Thyroid gland (tissue), 4 donors: ENCODE data around the gene ARHGEF4.

Source experiments
- CTCF ChIP-seq, 6 experiments: fragments of 200-600 bp in 3 of 6; fragments of 450-650 bp in 3 of 6; sonication (generic) in 3 of 6; IDR thresholded peaks; one replicate each; pipeline ENCODE4 v1.5.1; 2016 to 2019; ENCODE audit warnings: antibody characterized with exemption in 6 of 6, mild to moderate bottlenecking in 2 of 6, inconsistent platforms in 1 of 6, moderate library complexity in 1 of 6
- POLR2A ChIP-seq, 2 donors: fragments of 450-650 bp; IDR thresholded peaks; one replicate each; pipeline ENCODE4 v1.6.1; 2017; ENCODE audit warnings: antibody characterized with exemption in 2 of 2, mild to moderate bottlenecking in 2 of 2, moderate library complexity in 1 of 2

- TF ChIP-seq CTCF (IDR thresholded peaks at IDR 0.05) (no peak), POLR2A (IDR thresholded peaks at IDR 0.05) (no peak)
Observed at GRCh38 chr2:130933501-130933900, 96.8 kb downstream of the ARHGEF4 start.
